ENCODE measurements around the gene ZNF532. TPM values are rescaled to one million over a fixed set of nuclear protein-coding genes. Genes with fewer than 3 reads are reported as not detected.
A peak's percentile ranks its signal among the peaks of the same experiment; 100 is the strongest.

ZNF532 gene
- total RNA-seq, 1 donor, result 49.6 TPM

DNA sequence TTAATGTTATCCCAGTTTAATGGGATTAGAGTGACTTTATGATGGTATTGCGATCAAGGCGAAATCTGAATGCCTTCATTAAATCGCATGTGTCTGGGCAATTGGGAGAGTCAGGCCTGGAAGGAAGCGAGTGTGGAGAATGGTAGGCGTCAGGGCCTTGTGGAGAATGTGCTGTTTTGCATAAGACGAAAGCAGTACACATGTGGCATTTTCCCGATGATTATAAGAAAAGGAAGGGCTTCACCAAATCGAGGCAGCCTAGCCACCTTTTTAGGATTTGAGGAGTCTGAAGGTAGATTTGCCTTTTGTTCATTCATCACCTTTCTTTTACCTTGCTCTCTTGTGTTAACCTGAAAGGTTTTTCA, 1.0 kb downstream of the ZNF532 start:
- Histone ChIP-seq H3K4me1 (ENCODE audit: insufficient read depth, low read length) (peaks cover 47% of the 10 kb centered on the region), H3K9me3 (ENCODE audit: low read depth, low read length) (no peaks in the 10 kb centered on the region), H3K27ac (ENCODE audit: low read depth, low read length) (peak overlapping the region; percentile 65), H3K4me2 (ENCODE audit: insufficient read depth, low read length) (peak overlapping the region; percentile 18), H3K27me3 (ENCODE audit: insufficient read depth, low read length) (no peaks in the 10 kb centered on the region), H3K36me3 (ENCODE audit: insufficient read depth, low read length) (peaks cover 36% of the 10 kb centered on the region), H2AFZ (ENCODE audit: low read length) (no peak overlapping the region), H3K4me3 (ENCODE audit: insufficient read depth, low read length) (no peak overlapping the region), H3K79me2 (ENCODE audit: insufficient read depth, low read length) (peaks cover 80% of the 10 kb centered on the region), H4K20me1 (ENCODE audit: insufficient read depth, low read length) (peaks cover 2% of the 10 kb centered on the region)
- TF ChIP-seq, protein P1, sequence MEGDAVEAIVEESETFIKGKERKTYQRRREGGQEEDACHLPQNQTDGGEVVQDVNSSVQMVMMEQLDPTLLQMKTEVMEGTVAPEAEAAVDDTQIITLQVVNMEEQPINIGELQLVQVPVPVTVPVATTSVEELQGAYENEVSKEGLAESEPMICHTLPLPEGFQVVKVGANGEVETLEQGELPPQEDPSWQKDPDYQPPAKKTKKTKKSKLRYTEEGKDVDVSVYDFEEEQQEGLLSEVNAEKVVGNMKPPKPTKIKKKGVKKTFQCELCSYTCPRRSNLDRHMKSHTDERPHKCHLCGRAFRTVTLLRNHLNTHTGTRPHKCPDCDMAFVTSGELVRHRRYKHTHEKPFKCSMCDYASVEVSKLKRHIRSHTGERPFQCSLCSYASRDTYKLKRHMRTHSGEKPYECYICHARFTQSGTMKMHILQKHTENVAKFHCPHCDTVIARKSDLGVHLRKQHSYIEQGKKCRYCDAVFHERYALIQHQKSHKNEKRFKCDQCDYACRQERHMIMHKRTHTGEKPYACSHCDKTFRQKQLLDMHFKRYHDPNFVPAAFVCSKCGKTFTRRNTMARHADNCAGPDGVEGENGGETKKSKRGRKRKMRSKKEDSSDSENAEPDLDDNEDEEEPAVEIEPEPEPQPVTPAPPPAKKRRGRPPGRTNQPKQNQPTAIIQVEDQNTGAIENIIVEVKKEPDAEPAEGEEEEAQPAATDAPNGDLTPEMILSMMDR (IDR thresholded peaks at IDR 0.05; ENCODE audit: extremely low read depth, low read depth, low read length), result no peak
- no peak for DNase-seq (ENCODE audit: insufficient read length, low spot score, missing footprints)

DNA sequence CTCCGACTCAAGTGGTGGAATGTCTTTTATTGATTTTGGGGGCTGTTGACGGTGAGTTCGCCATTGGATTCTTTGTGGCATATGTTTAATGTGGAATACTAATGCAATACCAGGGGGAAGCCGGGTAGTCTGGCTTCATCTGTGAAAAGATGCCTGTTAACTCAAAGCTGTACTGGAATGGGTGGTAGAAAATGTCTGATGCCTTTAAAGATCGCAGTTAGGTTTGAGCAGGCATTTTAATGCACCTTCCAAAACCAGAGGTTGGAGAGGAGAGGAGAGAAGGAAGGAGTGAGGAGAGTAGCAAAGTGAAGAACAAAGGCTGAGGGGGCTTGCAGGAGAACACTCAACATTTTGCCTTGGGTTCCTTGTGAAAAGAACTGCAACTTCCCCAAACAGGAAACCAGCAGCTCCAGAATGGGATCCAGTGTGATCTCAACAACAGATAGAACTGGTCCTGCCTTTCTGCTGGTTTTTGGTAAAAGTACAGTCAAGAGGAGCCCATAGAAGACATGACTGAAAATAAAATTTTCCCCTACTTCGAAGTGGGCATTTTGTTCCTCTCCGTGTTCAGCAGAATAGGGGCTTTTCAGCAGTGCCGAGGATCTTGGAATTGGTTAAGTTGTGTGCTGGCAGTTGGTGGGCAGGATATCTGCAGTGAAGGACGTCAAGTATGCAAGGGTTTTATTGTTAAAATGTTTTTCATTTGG, 1.5 kb downstream of the ZNF532 start:
- H3K4me2 ChIP-seq (ENCODE audit: insufficient read depth, low read length), result peak overlapping the region; percentile 18
- TF ChIP-seq, protein P1 (IDR thresholded peaks at IDR 0.05; ENCODE audit: extremely low read depth, low read depth, low read length), result no peak
- H3K9me3 ChIP-seq (ENCODE audit: low read depth, low read length), result no peaks in the 10 kb centered on the region
- peak overlapping the region; percentile 65 for H3K27ac ChIP-seq (ENCODE audit: low read depth, low read length)
- no peaks in the 10 kb centered on the region for H3K27me3 ChIP-seq (ENCODE audit: insufficient read depth, low read length)
- H3K79me2 ChIP-seq (ENCODE audit: insufficient read depth, low read length), result peaks cover 85% of the 10 kb centered on the region
- peaks cover 3% of the 10 kb centered on the region for H4K20me1 ChIP-seq (ENCODE audit: insufficient read depth, low read length)
- peaks cover 44% of the 10 kb centered on the region for H3K4me1 ChIP-seq (ENCODE audit: insufficient read depth, low read length)
- no peak overlapping the region for H3K4me3 ChIP-seq (ENCODE audit: insufficient read depth, low read length)
- no peak overlapping the region for H2AFZ ChIP-seq (ENCODE audit: low read length)
- peak; percentile 91 for DNase-seq (ENCODE audit: insufficient read length, low spot score, missing footprints)
- peaks cover 38% of the 10 kb centered on the region for H3K36me3 ChIP-seq (ENCODE audit: insufficient read depth, low read length)

DNA sequence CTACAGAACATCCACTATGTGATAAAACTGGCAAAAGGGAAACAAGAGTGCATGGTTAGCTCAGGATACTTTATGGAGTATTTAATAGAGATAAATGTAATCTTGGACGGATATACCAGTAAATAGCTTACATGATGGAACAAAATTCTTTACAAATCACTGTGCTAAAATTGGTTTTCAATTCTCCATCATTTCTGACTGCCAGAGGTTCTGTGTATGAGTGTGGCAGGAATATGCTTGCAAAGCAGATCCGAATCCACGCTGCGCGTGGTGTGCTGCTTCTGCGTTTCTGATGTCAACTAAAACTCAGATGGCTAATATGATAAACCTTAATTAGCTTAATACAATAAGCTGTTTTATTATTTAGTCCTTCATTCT, 2.1 kb downstream of the ZNF532 start:
- H2AFZ ChIP-seq (ENCODE audit: low read length), result no peak overlapping the region
- peaks cover 47% of the 10 kb centered on the region for H3K4me1 ChIP-seq (ENCODE audit: insufficient read depth, low read length)
- peak overlapping the region; percentile 9 for H3K27ac ChIP-seq (ENCODE audit: low read depth, low read length)

DNA sequence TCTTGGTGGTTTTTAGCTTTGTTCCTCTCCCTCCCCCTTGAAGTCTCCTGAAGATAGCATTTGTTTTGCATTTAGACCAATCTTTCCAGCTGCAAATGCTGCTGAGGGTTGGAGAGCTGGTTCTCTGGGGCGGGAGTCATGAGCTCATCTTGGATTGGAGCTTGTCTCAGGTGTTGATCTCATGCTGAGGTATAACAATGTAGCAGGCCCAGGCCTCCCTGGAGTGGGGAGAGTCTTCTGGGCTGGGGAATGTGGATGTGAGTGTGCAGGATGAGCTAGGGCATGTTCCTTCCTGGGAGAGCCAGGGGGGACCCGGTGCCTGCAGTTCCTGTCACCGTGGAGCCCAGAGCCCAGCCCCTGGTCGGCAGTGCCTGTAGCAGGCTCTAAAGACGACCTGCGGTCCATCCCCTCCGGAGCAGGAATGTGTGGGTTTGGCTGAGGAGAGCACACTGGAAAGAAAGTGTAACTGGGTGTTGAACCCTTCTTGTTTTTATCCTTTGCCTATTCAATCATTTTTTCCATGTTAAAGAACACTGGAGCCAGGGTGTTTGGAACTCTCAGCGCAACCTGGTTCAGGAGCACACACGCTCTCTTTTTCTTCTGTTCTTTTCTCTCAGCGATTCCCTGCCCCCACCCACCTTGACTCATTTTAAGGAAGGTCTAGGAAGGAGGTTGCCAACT, 2.7 kb downstream of the ZNF532 start:
- peak; percentile 62 for DNase-seq (ENCODE audit: insufficient read length, low spot score, missing footprints)
- TF ChIP-seq, protein P1 (IDR thresholded peaks at IDR 0.05; ENCODE audit: extremely low read depth, low read depth, low read length), result no peak
- H3K4me2 ChIP-seq (ENCODE audit: insufficient read depth, low read length), result no peak overlapping the region

More for the DNA sequence above, 2.1 kb downstream of the ZNF532 start:
- Histone ChIP-seq H3K36me3 (ENCODE audit: insufficient read depth, low read length) (peaks cover 41% of the 10 kb centered on the region), H3K4me2 (ENCODE audit: insufficient read depth, low read length) (peak overlapping the region; percentile 18), H3K4me3 (ENCODE audit: insufficient read depth, low read length) (no peak overlapping the region), H4K20me1 (ENCODE audit: insufficient read depth, low read length) (peaks cover 6% of the 10 kb centered on the region), H3K79me2 (ENCODE audit: insufficient read depth, low read length) (peaks cover 88% of the 10 kb centered on the region), H3K9me3 (ENCODE audit: low read depth, low read length) (no peaks in the 10 kb centered on the region), H3K27me3 (ENCODE audit: insufficient read depth, low read length) (no peaks in the 10 kb centered on the region)
- TF ChIP-seq, protein P1 (IDR thresholded peaks at IDR 0.05; ENCODE audit: extremely low read depth, low read depth, low read length), result no peak
- peak; percentile 23 for DNase-seq (ENCODE audit: insufficient read length, low spot score, missing footprints)

More for the DNA sequence above, 2.7 kb downstream of the ZNF532 start:
- H3K27me3 ChIP-seq (ENCODE audit: insufficient read depth, low read length), result no peaks in the 10 kb centered on the region
- H2AFZ ChIP-seq (ENCODE audit: low read length), result no peak overlapping the region
- no peak overlapping the region for H3K27ac ChIP-seq (ENCODE audit: low read depth, low read length)
- no peak overlapping the region for H3K4me3 ChIP-seq (ENCODE audit: insufficient read depth, low read length)
- peaks cover 41% of the 10 kb centered on the region for H3K36me3 ChIP-seq (ENCODE audit: insufficient read depth, low read length)
- peaks cover 6% of the 10 kb centered on the region for H4K20me1 ChIP-seq (ENCODE audit: insufficient read depth, low read length)
- no peaks in the 10 kb centered on the region for H3K9me3 ChIP-seq (ENCODE audit: low read depth, low read length)
- H3K79me2 ChIP-seq (ENCODE audit: insufficient read depth, low read length), result peaks cover 88% of the 10 kb centered on the region
- H3K4me1 ChIP-seq (ENCODE audit: insufficient read depth, low read length), result peaks cover 47% of the 10 kb centered on the region

Measured in osteoblast (primary cell).